DOHH2 (cell line): ENCODE results near the gene LRRC23.

Source experiments
- H3F3A ChIP-seq: fragments of 200-600 bp; sonication (generic), shearing (Covaris generic); 2 replicates; pipeline ENCODE4 v1.6.0; 2016; ENCODE audit warnings: antibody characterized with exemption, mild to moderate bottlenecking; ENCODE audit not compliant: control insufficient read depth, insufficient read depth
- H3K27ac ChIP-seq: fragments of 200-600 bp; sonication (generic); 2 replicates; pipeline ENCODE4 v1.5.1; 2014; ENCODE audit warnings: low read depth, mild to moderate bottlenecking, low read length, moderate library complexity
- H3K27me3 ChIP-seq: fragments of 200-600 bp; sonication (generic); 2 replicates; pipeline ENCODE4 v1.6.1; 2014; ENCODE audit warnings: mild to moderate bottlenecking, low read length, mixed read lengths; ENCODE audit not compliant: control insufficient read depth
- H3K36me3 ChIP-seq: fragments of 200-600 bp; sonication (generic); 2 replicates; pipeline ENCODE4 v1.6.1; 2014; ENCODE audit warnings: mild to moderate bottlenecking, low read length, moderate library complexity, mixed read lengths; ENCODE audit not compliant: control insufficient read depth
- H3K4me1 ChIP-seq: fragments of 200-600 bp; sonication (generic); 2 replicates; pipeline ENCODE4 v1.6.1; 2014; ENCODE audit warnings: mild to moderate bottlenecking, low read length, mixed read lengths; ENCODE audit not compliant: control insufficient read depth
- H3K4me2 ChIP-seq: fragments of 200-600 bp; sonication (generic); 2 replicates; pipeline ENCODE4 v1.6.0; 2014; ENCODE audit warnings: mild to moderate bottlenecking, low read length, moderate library complexity
- H3K4me3 ChIP-seq: fragments of 200-600 bp; sonication (generic); 2 replicates; pipeline ENCODE4 v1.5.1; 2014; ENCODE audit warnings: mild to moderate bottlenecking, low read length, mixed read lengths
- H3K79me2 ChIP-seq: fragments of 200-600 bp; sonication (generic); 2 replicates; pipeline ENCODE4 v1.6.1; 2014; ENCODE audit warnings: mild to moderate bottlenecking, low read length, mixed read lengths; ENCODE audit not compliant: control insufficient read depth
- H3K9me2 ChIP-seq: fragments of 200-600 bp; sonication (generic); replicated peaks from 2 replicates; pipeline ENCODE4 v1.6.1; 2014; ENCODE audit warnings: mild to moderate bottlenecking, low read length, mixed read lengths; ENCODE audit not compliant: control insufficient read depth
- H3K9me3 ChIP-seq: fragments of 200-600 bp; sonication (generic); 2 replicates; pipeline ENCODE4 v1.6.1; 2014; ENCODE audit warnings: antibody characterized with exemption, low read length, mixed read lengths; ENCODE audit not compliant: control insufficient read depth, insufficient read depth
- H4K20me1 ChIP-seq: fragments of 200-600 bp; sonication (generic); 2 replicates; pipeline ENCODE4 v1.6.0; 2014; ENCODE audit warnings: low read depth, mild to moderate bottlenecking, antibody characterized with exemption, low read length, moderate library complexity; ENCODE audit not compliant: control insufficient read depth, insufficient read depth
- CTCF ChIP-seq: fragments of 200-600 bp; sonication (generic); IDR thresholded peaks from one replicate; pipeline ENCODE4 v1.5.1; 2014; ENCODE audit warnings: antibody characterized with exemption, mild to moderate bottlenecking, low read depth, low read length; ENCODE audit not compliant: poor library complexity, severe bottlenecking
- EZH2phosphoT487 ChIP-seq: fragments of 200-600 bp; sonication (generic); IDR thresholded peaks from 2 replicates; pipeline ENCODE4 v1.6.1; 2017; ENCODE audit warnings: borderline replicate concordance, mild to moderate bottlenecking, antibody characterized with exemption, low read length, moderate library complexity, mixed read lengths

LRRC23 gene

DNA sequence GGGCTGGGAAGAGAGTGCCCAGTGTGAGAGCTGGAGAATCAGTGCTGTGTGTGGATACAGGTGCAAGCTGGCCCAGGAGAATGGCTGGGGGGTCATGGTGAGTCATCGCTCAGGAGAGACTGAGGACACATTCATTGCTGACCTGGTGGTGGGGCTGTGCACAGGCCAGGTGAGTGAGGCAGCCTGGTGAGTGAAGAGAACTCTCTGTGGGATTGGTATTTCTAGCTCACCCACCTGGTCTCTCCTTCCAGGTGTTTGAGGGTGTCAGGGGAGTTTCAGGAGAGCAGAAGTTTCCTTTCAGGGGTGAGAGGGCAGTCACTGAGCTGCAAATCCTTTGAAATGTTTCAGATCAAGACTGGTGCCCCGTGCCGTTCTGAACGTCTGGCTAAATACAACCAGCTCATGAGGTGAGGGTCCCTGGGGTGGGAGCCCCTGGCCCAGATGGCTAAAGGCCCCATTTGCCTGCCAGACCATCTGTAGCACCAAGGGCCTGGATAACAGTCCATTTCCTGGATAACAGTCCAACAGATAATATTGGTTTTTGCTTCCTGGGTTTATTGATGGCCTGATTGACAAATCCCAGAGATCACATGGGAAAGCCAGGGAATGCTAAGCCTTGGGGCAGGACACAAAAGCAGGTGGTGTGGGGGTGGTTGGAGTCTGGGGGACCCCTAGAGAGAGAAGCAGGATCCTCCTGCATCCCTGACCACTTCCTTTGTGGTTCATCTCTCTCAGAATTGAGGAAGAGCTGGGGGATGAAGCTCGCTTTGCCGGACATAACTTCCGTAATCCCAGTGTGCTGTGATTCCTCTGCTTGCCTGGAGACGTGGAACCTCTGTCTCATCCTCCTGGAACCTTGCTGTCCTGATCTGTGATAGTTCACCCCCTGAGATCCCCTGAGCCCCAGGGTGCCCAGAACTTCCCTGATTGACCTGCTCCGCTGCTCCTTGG, 17.6 kb downstream of the LRRC23 start:
- Histone ChIP-seq H3F3A (no peaks in the 10 kb centered on the region; the same call in 1 of the 2 replicates), H3K79me2 (no peaks in the 10 kb centered on the region), H3K36me3 (no peaks in the 10 kb centered on the region)

GRCh38 chr12:6923003-6923732, 18.5 kb downstream of the LRRC23 start:
- TF ChIP-seq CTCF (no peak), EZH2phosphoT487 (no peak)
- H3K4me1 ChIP-seq = peaks cover 44% of the 10 kb centered on the region
- no peaks in the 10 kb centered on the region for H3K9me3 ChIP-seq
- no peaks in the 10 kb centered on the region for H3K36me3 ChIP-seq
- H4K20me1 ChIP-seq = no peaks in the 10 kb centered on the region
- no peaks in the 10 kb centered on the region; the same call in 1 of the 2 replicates for H3F3A ChIP-seq
- H3K4me2 ChIP-seq = peak overlapping the region; percentile 65
- H3K27me3 ChIP-seq = peaks cover 47% of the 10 kb centered on the region
- H3K79me2 ChIP-seq = no peaks in the 10 kb centered on the region
- peak overlapping the region; percentile 52 for H3K4me3 ChIP-seq
- H3K27ac ChIP-seq = no peak overlapping the region
- H3K9me2 ChIP-seq = no peaks in the 10 kb centered on the region

More for the DNA sequence above, 17.6 kb downstream of the LRRC23 start:
- Histone ChIP-seq H3K9me2 (no peaks in the 10 kb centered on the region), H3K4me3 (peak overlapping the region; percentile 52), H3K4me1 (peaks cover 41% of the 10 kb centered on the region), H3K27ac (peak overlapping the region; percentile 22; the same call in 1 of the 2 replicates), H3K27me3 (peaks cover 44% of the 10 kb centered on the region), H3K9me3 (no peaks in the 10 kb centered on the region), H3K4me2 (peak overlapping the region; percentile 65), H4K20me1 (no peaks in the 10 kb centered on the region)
- TF ChIP-seq CTCF = peak; percentile 11
- TF ChIP-seq EZH2phosphoT487 = no peak

- no peaks in the 10 kb centered on the region for H3K36me3 ChIP-seq
- H3K9me2 ChIP-seq = no peaks in the 10 kb centered on the region
- H3K4me1 ChIP-seq = peaks cover 44% of the 10 kb centered on the region
- H3K27me3 ChIP-seq = peaks cover 53% of the 10 kb centered on the region
- TF ChIP-seq EZH2phosphoT487 = no peak
- no peak for TF ChIP-seq CTCF
- no peak overlapping the region for H3K27ac ChIP-seq
- no peaks in the 10 kb centered on the region for H4K20me1 ChIP-seq
- H3K9me3 ChIP-seq = no peaks in the 10 kb centered on the region
- H3K4me2 ChIP-seq = peak overlapping the region; percentile 41; the same call in 1 of the 2 replicates
- no peaks in the 10 kb centered on the region; the same call in 1 of the 2 replicates for H3F3A ChIP-seq
- H3K4me3 ChIP-seq = no peak overlapping the region
- H3K79me2 ChIP-seq = no peaks in the 10 kb centered on the region
Observed at GRCh38 chr12:6923851-6924250, 19.2 kb downstream of the LRRC23 start.
